ENCODE results near the gene CITED4.
A peak's percentile ranks its signal among the peaks of the same experiment; 100 is the strongest.

CITED4 gene

DNA sequence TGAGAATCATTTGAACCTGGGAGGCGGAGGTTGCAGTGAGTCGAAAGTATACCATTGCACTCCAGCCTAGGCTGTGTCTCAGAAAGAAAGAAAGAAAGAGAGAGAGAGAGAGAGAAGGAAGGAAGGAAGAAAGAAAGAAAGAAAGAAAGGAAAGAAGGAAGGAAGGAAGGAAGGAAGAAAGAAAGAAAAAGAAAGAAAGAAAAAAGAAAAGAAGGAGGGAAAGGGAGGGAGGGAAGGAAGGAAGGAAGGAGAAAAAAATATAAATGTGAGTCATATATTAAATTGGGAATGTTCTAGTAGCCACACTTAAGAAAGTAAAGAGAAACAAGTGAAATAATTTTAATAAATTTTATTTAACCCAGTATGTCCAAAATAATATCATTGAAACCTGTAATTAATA, 16.7 kb upstream of the CITED4 start:
- no peak for DNase-seq (ENCODE audit: low read depth, low spot score)
- no peak overlapping the region for H3K4me3 ChIP-seq (ENCODE audit: low read depth, low read length)
- TF ChIP-seq, protein P1, sequence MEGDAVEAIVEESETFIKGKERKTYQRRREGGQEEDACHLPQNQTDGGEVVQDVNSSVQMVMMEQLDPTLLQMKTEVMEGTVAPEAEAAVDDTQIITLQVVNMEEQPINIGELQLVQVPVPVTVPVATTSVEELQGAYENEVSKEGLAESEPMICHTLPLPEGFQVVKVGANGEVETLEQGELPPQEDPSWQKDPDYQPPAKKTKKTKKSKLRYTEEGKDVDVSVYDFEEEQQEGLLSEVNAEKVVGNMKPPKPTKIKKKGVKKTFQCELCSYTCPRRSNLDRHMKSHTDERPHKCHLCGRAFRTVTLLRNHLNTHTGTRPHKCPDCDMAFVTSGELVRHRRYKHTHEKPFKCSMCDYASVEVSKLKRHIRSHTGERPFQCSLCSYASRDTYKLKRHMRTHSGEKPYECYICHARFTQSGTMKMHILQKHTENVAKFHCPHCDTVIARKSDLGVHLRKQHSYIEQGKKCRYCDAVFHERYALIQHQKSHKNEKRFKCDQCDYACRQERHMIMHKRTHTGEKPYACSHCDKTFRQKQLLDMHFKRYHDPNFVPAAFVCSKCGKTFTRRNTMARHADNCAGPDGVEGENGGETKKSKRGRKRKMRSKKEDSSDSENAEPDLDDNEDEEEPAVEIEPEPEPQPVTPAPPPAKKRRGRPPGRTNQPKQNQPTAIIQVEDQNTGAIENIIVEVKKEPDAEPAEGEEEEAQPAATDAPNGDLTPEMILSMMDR (IDR thresholded peaks at IDR 0.05; ENCODE audit: low read depth, low read length), result no peak
- in situ Hi-C loops (cut with HindIII; ENCODE audit: low sequenced_read_pairs), result no loop called here

DNA sequence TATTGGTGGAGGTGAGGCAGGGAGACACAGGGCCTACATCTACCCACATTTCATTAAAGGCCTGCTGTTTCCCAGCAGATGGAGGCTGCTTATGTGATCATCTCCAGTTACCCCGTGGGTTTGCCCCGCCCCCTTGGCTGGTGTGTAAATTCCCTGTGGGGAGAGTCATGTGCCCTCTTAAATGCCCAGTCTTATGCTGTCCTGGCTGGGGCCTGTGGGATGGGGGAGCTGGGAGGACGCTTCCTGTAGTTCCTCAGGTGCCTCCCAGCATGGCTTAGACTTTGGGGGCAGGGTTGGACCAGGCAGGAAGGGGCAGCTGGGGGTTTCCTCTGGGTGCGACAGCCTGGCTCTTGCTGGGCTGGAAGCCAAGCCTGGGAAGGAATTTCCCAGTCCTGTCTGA, 15.5 kb upstream of the CITED4 start:
- peak; percentile 94 for DNase-seq (ENCODE audit: low read depth, low spot score)
- TF ChIP-seq, protein P1 (IDR thresholded peaks at IDR 0.05; ENCODE audit: low read depth, low read length), result no peak
- in situ Hi-C loops (cut with HindIII; ENCODE audit: low sequenced_read_pairs), result no loop called here
- no peak overlapping the region for H3K4me3 ChIP-seq (ENCODE audit: low read depth, low read length)

DNA sequence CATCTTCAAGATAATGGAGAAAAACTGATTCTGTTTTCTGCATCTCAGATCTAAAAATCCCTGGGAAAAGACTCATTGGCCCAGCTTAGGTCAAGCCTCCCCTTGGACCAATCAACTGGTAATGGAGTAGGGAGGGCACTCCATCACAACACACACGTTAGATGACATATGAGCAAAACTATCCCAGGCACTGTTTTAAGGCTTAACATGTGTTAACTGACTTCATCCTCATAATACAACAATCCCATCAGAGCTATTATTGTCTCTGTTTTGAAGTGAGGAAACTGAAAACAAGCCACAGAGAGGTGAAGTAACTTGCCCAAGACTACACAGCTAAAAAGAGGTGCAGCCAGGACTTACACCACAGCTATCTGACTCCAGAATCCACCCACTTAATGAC, 14.7 kb upstream of the CITED4 start:
- in situ Hi-C loops (cut with HindIII; ENCODE audit: low sequenced_read_pairs), result no loop called here

DNA sequence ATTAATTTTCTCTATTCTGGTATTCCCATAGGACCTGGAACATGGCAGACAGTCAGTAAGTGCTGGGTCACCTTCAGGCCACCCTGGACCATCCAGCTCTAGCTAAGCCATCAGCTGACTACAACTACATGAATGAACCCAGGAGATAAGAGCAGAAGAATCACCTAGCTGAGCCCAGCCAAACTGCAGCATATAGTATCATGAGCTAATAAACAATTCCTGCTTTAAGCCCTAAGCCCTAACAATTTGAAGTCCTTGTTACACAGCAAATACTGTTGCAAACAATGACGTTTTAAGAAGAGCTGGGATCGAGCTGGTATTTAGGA, 14.2 kb upstream of the CITED4 start:
- H3K4me3 ChIP-seq (ENCODE audit: low read depth, low read length), result no peak overlapping the region
- no peak for DNase-seq (ENCODE audit: low read depth, low spot score)
- in situ Hi-C loops (cut with HindIII; ENCODE audit: low sequenced_read_pairs), result no loop called here
- TF ChIP-seq, protein P1 (IDR thresholded peaks at IDR 0.05; ENCODE audit: low read depth, low read length), result no peak

More for the DNA sequence above, 14.7 kb upstream of the CITED4 start:
- TF ChIP-seq, protein P1 (IDR thresholded peaks at IDR 0.05; ENCODE audit: low read depth, low read length), result no peak
- no peak overlapping the region for H3K4me3 ChIP-seq (ENCODE audit: low read depth, low read length)
- DNase-seq (ENCODE audit: low read depth, low spot score), result no peak

DNA sequence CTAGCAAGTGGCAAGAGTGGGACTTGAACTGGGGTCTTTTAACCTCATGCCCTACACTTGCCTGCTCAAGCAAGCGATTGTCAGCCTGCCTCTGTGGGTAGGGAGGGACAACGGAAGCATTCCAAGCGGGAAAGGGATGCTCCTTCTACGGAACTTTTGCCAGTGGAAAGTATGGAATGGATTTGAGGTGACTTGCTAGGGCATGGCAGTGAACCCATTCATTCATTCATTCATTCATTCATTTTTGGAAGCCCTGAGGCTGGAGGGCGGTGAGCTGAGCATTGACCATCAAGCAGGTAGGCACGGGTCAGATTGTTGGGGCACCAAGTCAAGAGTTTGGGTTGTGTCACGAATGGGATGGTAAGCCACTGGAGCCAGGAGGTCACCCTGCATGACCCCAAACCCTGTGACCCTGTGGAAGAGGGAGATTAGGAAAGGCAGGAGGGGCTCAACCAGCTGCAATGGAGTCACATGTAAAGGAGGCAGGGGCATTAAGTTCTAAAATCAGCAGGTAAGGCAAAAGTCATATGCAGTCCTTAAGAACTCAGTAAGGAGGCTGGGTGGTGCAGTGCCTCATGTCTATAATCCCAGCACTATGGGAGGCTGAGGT, 11.8 kb upstream of the CITED4 start:
- DNase-seq (ENCODE audit: low read depth, low spot score), result no peak
- in situ Hi-C loops (cut with HindIII; ENCODE audit: low sequenced_read_pairs), result no loop called here
- no peak overlapping the region for H3K4me3 ChIP-seq (ENCODE audit: low read depth, low read length)
- TF ChIP-seq, protein P1 (IDR thresholded peaks at IDR 0.05; ENCODE audit: low read depth, low read length), result no peak

DNA sequence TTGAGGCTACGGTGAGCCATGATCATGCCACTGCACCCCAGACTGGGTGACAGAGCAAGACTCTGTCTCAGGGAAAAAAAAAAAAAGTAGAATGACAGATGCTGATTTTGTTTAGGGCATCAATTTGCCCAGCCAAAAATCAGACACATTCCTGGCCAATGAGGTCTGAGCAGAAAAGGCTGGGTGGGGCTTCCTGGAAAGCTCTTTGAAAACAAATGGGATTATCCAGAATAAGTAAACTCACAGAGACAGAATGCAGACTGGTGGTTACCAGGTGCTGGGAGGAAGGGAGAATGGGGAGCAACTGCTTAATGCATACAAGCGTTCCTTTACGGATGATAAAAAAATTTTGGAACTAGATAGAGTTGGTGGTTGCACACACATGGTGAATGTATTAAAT, 10.1 kb upstream of the CITED4 start:
- in situ Hi-C loops (cut with HindIII; ENCODE audit: low sequenced_read_pairs), result no loop called here
- DNase-seq (ENCODE audit: low read depth, low spot score), result peak; percentile 24

More for the DNA sequence above, 10.1 kb upstream of the CITED4 start:
- TF ChIP-seq, protein P1 (IDR thresholded peaks at IDR 0.05; ENCODE audit: low read depth, low read length), result no peak
- no peak overlapping the region for H3K4me3 ChIP-seq (ENCODE audit: low read depth, low read length)
